Activated CD4-positive, CD25-positive, alpha-beta regulatory T cell treated with anti-CD3 and anti-CD28 coated beads, Interleukin-2, amount 50 U/mL, for 24 hours (primary cell): Measurements from ENCODE around the gene NT5M.
A peak's percentile ranks its signal among the peaks of the same experiment; 100 is the strongest.

Experiments used
- ATAC-seq, 2 donors: fragments of 150-1000 bp; cut with Tn5 transposase; one replicate each; pipeline ENCODE4 v1.10.0; 2021; ENCODE audit warnings: mild to moderate bottlenecking in 1 of 2, moderate library complexity in 1 of 2

Gene NT5M

GRCh38 chr17:17303847-17304490 lies 796 bp downstream of the NT5M start:
- ATAC-seq, result no peak

- peak; percentile 76 to 78 for ATAC-seq
Measured at GRCh38 chr17:17304521-17304985, 1.4 kb downstream of the NT5M start.

- peak; percentile 53 to 61 for ATAC-seq
Measured at GRCh38 chr17:17305281-17305801, 2.2 kb downstream of the NT5M start.

GRCh38 chr17:17309356-17309755 lies 6.2 kb downstream of the NT5M start:
- no peak for ATAC-seq

- peak; percentile 84 to 96 for ATAC-seq
Measured at GRCh38 chr17:17313350-17313991, 10.3 kb downstream of the NT5M start.

- ATAC-seq, result no peak
Measured at GRCh38 chr17:17314501-17315071, 11.4 kb downstream of the NT5M start.

- ATAC-seq, result no peak
Measured at GRCh38 chr17:17315142-17315821, 12.1 kb downstream of the NT5M start.

GRCh38 chr17:17320188-17320910 lies 17.2 kb downstream of the NT5M start:
- ATAC-seq, result no peak

GRCh38 chr17:17320911-17321220 lies 17.7 kb downstream of the NT5M start:
- no peak for ATAC-seq

GRCh38 chr17:17321356-17322025 lies 18.3 kb downstream of the NT5M start:
- ATAC-seq, result no peak

- no peak for ATAC-seq
Measured at GRCh38 chr17:17322516-17323510, 19.6 kb downstream of the NT5M start.

- ATAC-seq, result no peak
Measured at GRCh38 chr17:17324616-17325015, 21.4 kb downstream of the NT5M start.

- ATAC-seq, result no peak
Measured at GRCh38 chr17:17325228-17325627, 22.1 kb downstream of the NT5M start.

- ATAC-seq, result no peak
Measured at GRCh38 chr17:17325816-17326215, 22.6 kb downstream of the NT5M start.

- no peak for ATAC-seq
Measured at GRCh38 chr17:17326275-17326875, 23.2 kb downstream of the NT5M start.

- ATAC-seq, result no peak
Measured at GRCh38 chr17:17328251-17328650, 25.1 kb downstream of the NT5M start.

GRCh38 chr17:17341452-17341851 lies 38.3 kb downstream of the NT5M start:
- no peak for ATAC-seq

- no peak for ATAC-seq
Measured at GRCh38 chr17:17342242-17342945, 39.2 kb downstream of the NT5M start.

- no peak for ATAC-seq
Measured at GRCh38 chr17:17343160-17343735, 40.1 kb downstream of the NT5M start.
